ENCODE data around the gene IQCE. TPM values are rescaled to one million over a fixed set of nuclear protein-coding genes. Genes with fewer than 3 reads are reported as not detected.

The IQCE gene
- total and polyA plus RNA-seq, 2 donors (not counting 1 experiment from before 2014, with no cell fraction given): 3.5 to 9.5 TPM

DNA sequence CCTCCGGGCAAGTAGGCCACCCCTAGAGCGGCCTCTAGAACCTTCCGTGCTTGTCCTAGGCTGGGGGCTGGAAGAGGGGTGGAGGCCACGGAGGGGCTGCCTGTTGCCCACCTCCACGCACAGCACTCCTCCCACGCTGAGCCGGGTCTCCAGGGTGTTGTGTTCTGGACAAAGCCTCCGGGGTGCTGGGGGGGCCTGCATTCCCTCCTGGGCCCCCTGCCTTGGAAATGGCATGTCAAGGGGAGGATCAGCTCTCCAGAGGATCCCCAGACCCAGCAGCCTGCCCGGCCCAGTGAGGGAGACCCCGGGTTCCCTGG, 64.9 kb downstream of the IQCE start:
- ChIA-PET POLR2A (no interaction called here), CTCF (interaction anchor here (0.8 kb wide), 1 partner anchor 15 kb away, joined by 4 read pairs; no protein-coding TSS in a partner anchor)
- Histone ChIP-seq H4K20me1 (ENCODE audit: control insufficient read depth, insufficient read depth, low read length, poor library complexity, severe bottlenecking) (no peaks in the 10 kb centered on the region), H3K36me3 (replicated peaks in 1 of 2; ENCODE audit: control extremely low read depth in 1 of 2, control insufficient read depth in 1 of 2, extremely low read depth in 1 of 2, insufficient read depth in 2 of 2, low read length in 1 of 2) (no peaks in the 10 kb centered on the region), H3K4me2 (replicated peaks; ENCODE audit: low read depth, low read length, poor library complexity, severe bottlenecking) (no peak overlapping the region), H2AFZ (ENCODE audit: insufficient read depth, low read depth, low read length, poor library complexity, severe bottlenecking) (no peak overlapping the region), H3K9ac (ENCODE audit: low read length) (no peak overlapping the region), H3K9me3 (ENCODE audit: control extremely low read depth in 1 of 3, control insufficient read depth in 2 of 3, insufficient read depth in 1 of 3, low read length in 2 of 3) (no peaks in the 10 kb centered on the region), H3K4me3 (ENCODE audit: control extremely low read depth in 1 of 5, extremely low read depth in 1 of 5, insufficient read depth in 1 of 5, low read depth in 2 of 5, low read length in 4 of 5) (no peak overlapping the region), H3K4me1 (ENCODE audit: control insufficient read depth in 2 of 2, insufficient read depth in 2 of 2, low read length in 2 of 2) (no peaks in the 10 kb centered on the region), H3K27ac (ENCODE audit: low read length in 2 of 2) (no peak overlapping the region), H3K79me2 (ENCODE audit: control insufficient read depth, insufficient read depth, low read length) (no peaks in the 10 kb centered on the region), H3K27me3 (replicated peaks in 1 of 4; ENCODE audit: control extremely low read depth in 1 of 4, control insufficient read depth in 3 of 4, insufficient read depth in 4 of 4, low read length in 3 of 4) (peaks cover 0 to 10% (median 0%) of the 10 kb centered on the region in 4 experiments)
- Mint-ChIP-seq H3K4me3 (no peak overlapping the region), H3K4me1 (no peaks in the 10 kb centered on the region), H3K9me3 (ENCODE audit: insufficient read depth) (no peaks in the 10 kb centered on the region), H3K27me3 (no peaks in the 10 kb centered on the region), H3K27ac (no peak overlapping the region)
- intact Hi-C loops (cut with micrococcal nuclease): no loop called here
- WGBS (ENCODE audit: insufficient coverage): 87% methylated on average over 8 of the region's 10 CpGs
- TF ChIP-seq EZH2 (IDR thresholded peaks at IDR 0.05; ENCODE audit: borderline replicate concordance, insufficient read depth, low read depth, low read length, poor library complexity, severe bottlenecking): no peak
- TF ChIP-seq, protein P1, sequence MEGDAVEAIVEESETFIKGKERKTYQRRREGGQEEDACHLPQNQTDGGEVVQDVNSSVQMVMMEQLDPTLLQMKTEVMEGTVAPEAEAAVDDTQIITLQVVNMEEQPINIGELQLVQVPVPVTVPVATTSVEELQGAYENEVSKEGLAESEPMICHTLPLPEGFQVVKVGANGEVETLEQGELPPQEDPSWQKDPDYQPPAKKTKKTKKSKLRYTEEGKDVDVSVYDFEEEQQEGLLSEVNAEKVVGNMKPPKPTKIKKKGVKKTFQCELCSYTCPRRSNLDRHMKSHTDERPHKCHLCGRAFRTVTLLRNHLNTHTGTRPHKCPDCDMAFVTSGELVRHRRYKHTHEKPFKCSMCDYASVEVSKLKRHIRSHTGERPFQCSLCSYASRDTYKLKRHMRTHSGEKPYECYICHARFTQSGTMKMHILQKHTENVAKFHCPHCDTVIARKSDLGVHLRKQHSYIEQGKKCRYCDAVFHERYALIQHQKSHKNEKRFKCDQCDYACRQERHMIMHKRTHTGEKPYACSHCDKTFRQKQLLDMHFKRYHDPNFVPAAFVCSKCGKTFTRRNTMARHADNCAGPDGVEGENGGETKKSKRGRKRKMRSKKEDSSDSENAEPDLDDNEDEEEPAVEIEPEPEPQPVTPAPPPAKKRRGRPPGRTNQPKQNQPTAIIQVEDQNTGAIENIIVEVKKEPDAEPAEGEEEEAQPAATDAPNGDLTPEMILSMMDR (IDR thresholded peaks at IDR 0.05): no peak
- DNase-seq (no peak), ATAC-seq (ENCODE audit: low read depth) (no peak)

DNA sequence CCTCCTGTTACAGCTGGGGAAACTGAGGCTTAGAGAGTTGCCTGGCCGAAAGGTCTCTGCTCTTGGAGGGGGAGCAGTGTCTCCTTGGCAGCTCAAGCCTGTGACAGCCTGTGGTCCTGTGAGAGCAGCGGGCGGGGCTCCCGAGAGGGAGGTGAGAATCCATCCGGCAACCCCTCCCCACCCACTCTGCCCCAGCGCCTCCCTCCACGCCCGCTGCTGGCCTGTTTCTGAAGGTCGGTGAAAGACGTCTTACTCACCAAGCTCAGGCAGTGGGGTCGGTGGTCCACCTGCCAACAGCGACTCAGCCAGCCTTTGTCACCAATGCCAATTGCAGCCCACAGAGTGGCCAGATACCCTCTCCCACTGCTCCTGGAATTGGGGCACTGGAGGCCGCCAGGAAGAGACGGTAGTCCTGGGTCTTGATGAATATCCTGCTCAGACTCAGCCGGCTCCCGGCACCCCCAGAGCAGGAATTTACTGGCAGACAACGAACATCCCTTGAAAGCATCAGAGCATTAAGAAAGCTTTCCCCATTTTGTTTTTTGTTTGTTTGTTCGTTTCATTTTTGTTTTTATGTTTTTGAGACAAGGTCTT, 65.6 kb downstream of the IQCE start:
- intact Hi-C loops (cut with micrococcal nuclease): no loop called here
- Histone ChIP-seq H4K20me1 (ENCODE audit: control insufficient read depth, insufficient read depth, low read length, poor library complexity, severe bottlenecking) (no peaks in the 10 kb centered on the region), H3K79me2 (ENCODE audit: control insufficient read depth, insufficient read depth, low read length) (no peaks in the 10 kb centered on the region), H3K4me1 (ENCODE audit: control insufficient read depth in 2 of 2, insufficient read depth in 2 of 2, low read length in 2 of 2) (no peaks in the 10 kb centered on the region), H3K27ac (ENCODE audit: low read length in 2 of 2) (no peak overlapping the region), H3K27me3 (replicated peaks in 1 of 4; ENCODE audit: control extremely low read depth in 1 of 4, control insufficient read depth in 3 of 4, insufficient read depth in 4 of 4, low read length in 3 of 4) (peaks cover 0 to 10% (median 0%) of the 10 kb centered on the region in 4 experiments), H3K4me3 (ENCODE audit: control extremely low read depth in 1 of 5, extremely low read depth in 1 of 5, insufficient read depth in 1 of 5, low read depth in 2 of 5, low read length in 4 of 5) (no peak overlapping the region), H3K36me3 (replicated peaks in 1 of 2; ENCODE audit: control extremely low read depth in 1 of 2, control insufficient read depth in 1 of 2, extremely low read depth in 1 of 2, insufficient read depth in 2 of 2, low read length in 1 of 2) (no peaks in the 10 kb centered on the region), H2AFZ (ENCODE audit: insufficient read depth, low read depth, low read length, poor library complexity, severe bottlenecking) (no peak overlapping the region), H3K9ac (ENCODE audit: low read length) (no peak overlapping the region), H3K9me3 (ENCODE audit: control extremely low read depth in 1 of 3, control insufficient read depth in 2 of 3, insufficient read depth in 1 of 3, low read length in 2 of 3) (no peaks in the 10 kb centered on the region), H3K4me2 (replicated peaks; ENCODE audit: low read depth, low read length, poor library complexity, severe bottlenecking) (no peak overlapping the region)
- 94% methylated on average over 13 of the region's 18 CpGs for WGBS (ENCODE audit: insufficient coverage)
- ChIA-PET CTCF (interaction anchor here (0.7 to 1.1 kb wide), 3 partner anchors 12 to 57 kb away, joined by 3 to 4 read pairs (median 3); no protein-coding TSS in a partner anchor), POLR2A (no interaction called here)
- TF ChIP-seq EZH2 (IDR thresholded peaks at IDR 0.05; ENCODE audit: borderline replicate concordance, insufficient read depth, low read depth, low read length, poor library complexity, severe bottlenecking): no peak
- TF ChIP-seq, protein P1 (IDR thresholded peaks at IDR 0.05): no peak
- H3K4me3 Mint-ChIP-seq: no peak overlapping the region
- DNase-seq (no peak), ATAC-seq (ENCODE audit: low read depth) (no peak)
- no peak overlapping the region for H3K27ac Mint-ChIP-seq
- no peaks in the 10 kb centered on the region for H3K9me3 Mint-ChIP-seq (ENCODE audit: insufficient read depth)
- no peaks in the 10 kb centered on the region for H3K27me3 Mint-ChIP-seq
- no peaks in the 10 kb centered on the region for H3K4me1 Mint-ChIP-seq
